ENCODE results near the gene FBXL7.

FBXL7 gene

DNA sequence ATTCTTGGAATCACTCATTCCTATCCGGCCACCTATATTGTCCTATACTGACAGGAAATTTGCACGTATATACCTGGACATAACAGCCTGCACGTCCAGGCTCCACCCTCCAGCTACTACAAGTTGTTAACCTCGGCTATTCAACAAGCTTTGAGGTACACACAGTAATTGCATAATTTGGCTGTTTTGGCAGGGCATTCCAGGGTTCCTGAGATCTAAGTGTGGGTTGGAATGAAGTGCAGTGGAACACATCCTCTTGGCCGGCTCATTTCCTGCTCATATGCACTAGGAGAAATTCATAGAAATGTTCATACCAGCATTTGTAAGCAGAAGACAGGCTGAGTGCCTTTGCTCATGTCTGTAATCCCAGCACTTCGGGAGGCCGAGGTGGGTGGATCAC, 222.3 kb downstream of the FBXL7 start:
- ATAC-seq: no peak
- H3K9me3 Mint-ChIP-seq: peaks cover 3% of the 10 kb centered on the region
- no peak overlapping the region for H3K27ac Mint-ChIP-seq
- H3K4me1 Mint-ChIP-seq: no peaks in the 10 kb centered on the region
- no peak for DNase-seq (ENCODE audit: low spot score in 2 of 2)
- H3K36me3 Mint-ChIP-seq: no peaks in the 10 kb centered on the region
- H3K4me3 Mint-ChIP-seq: no peak overlapping the region

DNA sequence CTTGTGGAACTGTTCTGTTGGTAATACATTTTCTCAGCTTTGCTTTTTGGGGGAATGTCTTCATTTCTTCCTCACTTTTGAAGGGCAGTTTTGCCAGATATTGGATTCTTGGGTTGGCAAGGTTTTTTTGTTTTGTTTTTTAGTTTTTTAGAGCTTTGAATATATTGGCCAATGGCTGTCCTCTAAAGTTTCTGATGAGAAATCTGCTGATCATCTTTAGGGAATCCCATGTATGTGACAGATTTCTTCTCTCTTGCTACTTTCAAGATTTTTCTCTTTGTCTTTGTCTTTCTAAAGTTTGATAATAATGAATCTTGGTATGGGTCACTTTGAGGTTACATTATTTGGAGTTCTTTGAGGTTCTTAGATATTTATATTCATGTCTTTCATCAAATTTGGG, 227.4 kb downstream of the FBXL7 start:
- no peak overlapping the region for H3K4me3 Mint-ChIP-seq
- H3K4me1 Mint-ChIP-seq: no peaks in the 10 kb centered on the region
- H3K36me3 Mint-ChIP-seq: no peaks in the 10 kb centered on the region
- H3K27ac Mint-ChIP-seq: no peak overlapping the region
- ATAC-seq (no peak), DNase-seq (ENCODE audit: low spot score in 2 of 2) (no peak)
- H3K9me3 Mint-ChIP-seq: peaks cover 7% of the 10 kb centered on the region

DNA sequence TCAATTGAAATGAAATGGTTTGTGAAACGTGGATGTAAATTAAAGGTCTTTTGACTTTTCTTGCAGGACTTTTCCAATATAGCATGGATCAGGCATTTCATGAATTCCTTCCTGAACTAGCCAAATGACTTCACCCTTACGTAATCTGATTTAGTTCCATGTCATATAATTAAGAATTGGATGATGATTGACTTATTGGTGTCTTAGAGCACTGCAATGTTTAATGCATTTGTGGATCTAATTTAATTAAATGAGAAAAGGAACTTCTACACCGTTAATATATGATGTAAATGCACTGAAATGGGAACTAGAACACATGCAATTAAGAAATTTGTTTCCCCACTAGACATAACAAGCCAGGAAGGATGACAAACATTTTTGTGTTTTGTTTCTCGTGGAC, 228.8 kb downstream of the FBXL7 start:
- Mint-ChIP-seq H3K4me3 (no peak overlapping the region), H3K36me3 (no peaks in the 10 kb centered on the region), H3K9me3 (peaks cover 7% of the 10 kb centered on the region), H3K27ac (no peak overlapping the region), H3K4me1 (no peaks in the 10 kb centered on the region)
- DNase-seq (ENCODE audit: low spot score in 2 of 2) (no peak), ATAC-seq (no peak)

DNA sequence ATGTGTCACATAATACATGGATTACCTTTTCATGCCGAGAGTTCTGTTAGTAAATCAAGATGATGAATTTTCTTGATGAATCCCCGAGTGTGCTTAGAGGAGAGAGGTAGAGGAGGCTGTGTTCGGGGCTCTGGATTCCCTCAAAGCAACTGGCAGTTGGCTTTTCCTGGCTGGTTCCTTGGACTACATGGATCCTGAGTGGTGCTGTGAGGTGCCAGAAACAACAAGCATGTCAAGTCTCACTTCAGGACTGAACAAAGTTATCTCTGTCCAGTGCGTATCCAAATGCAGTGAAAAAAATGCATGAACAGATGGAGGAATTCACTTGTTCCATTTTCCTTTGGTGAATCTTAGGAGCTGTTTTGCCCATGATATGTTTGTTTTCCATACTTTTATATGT, 231.7 kb downstream of the FBXL7 start:
- H3K4me3 Mint-ChIP-seq: no peak overlapping the region
- no peaks in the 10 kb centered on the region for H3K4me1 Mint-ChIP-seq
- H3K27ac Mint-ChIP-seq: no peak overlapping the region
- H3K9me3 Mint-ChIP-seq: peaks cover 16% of the 10 kb centered on the region
- ATAC-seq (no peak), DNase-seq (ENCODE audit: low spot score in 2 of 2) (no peak)
- H3K36me3 Mint-ChIP-seq: no peaks in the 10 kb centered on the region

DNA sequence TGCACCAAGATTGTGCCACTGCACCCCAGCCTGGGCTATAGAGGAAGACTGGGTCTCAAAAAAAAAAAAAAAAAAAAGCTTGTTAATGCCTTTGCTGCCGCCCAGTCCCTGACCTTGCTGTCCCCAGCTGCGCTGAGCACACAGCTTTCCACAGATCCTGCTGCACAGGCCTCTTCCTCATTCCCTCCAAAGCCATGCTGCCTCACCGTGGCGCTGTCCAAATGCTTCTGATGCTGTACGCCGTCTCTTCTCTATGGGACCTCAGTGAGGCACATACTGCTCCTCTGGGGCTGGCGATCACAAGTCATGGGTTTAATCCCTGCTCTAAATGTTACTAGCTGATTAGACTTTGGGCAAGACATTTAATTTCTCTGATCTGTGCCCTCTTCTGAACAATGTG, 234.1 kb downstream of the FBXL7 start:
- no peak for DNase-seq (ENCODE audit: low spot score in 2 of 2)
- H3K9me3 Mint-ChIP-seq: peaks cover 15% of the 10 kb centered on the region
- no peak overlapping the region for H3K4me3 Mint-ChIP-seq
- H3K27ac Mint-ChIP-seq: no peak overlapping the region
- H3K4me1 Mint-ChIP-seq: no peaks in the 10 kb centered on the region
- H3K36me3 Mint-ChIP-seq: no peaks in the 10 kb centered on the region
- no peak for ATAC-seq

DNA sequence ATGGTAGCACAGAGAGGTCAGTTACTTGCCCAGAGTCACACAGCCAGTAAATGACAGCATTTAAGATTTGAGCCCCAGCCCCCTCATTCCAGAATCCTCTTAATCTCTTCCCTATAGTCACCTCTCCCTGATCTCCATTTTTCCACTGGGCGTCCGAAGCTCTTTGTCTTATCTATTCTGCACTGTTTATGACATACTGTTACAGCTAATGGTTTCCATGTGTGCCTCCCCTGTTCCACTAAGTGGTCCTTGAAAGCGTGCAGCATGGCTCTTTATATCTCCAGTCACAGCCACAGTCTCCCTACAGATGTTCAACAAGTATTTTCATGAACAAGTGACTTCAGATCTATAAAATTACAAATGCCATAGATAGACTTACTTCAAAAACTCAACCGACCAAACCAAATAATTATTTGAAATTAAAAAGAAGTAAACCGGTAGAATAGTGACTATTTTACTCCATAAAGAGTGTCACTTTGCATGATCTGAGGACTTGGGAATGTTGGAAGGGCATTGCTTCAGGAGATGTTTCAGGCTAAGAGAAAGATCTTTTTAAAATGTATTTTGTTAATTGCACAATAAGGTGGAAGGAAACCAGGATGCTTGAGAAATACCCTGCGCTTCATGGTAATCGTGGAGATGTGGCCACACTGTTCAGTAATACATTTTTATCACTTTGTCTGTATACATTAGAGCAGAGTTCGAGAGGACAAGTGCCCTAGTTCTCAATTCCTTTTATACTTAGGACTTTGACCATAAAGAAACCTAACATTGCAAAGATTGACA, 237.2 kb downstream of the FBXL7 start:
- H3K36me3 Mint-ChIP-seq: no peaks in the 10 kb centered on the region
- H3K4me1 Mint-ChIP-seq: no peaks in the 10 kb centered on the region
- H3K27ac Mint-ChIP-seq: no peak overlapping the region
- no peak for DNase-seq (ENCODE audit: low spot score in 2 of 2)
- no peak for ATAC-seq
- H3K4me3 Mint-ChIP-seq: no peak overlapping the region
- peaks cover 27% of the 10 kb centered on the region for H3K9me3 Mint-ChIP-seq

DNA sequence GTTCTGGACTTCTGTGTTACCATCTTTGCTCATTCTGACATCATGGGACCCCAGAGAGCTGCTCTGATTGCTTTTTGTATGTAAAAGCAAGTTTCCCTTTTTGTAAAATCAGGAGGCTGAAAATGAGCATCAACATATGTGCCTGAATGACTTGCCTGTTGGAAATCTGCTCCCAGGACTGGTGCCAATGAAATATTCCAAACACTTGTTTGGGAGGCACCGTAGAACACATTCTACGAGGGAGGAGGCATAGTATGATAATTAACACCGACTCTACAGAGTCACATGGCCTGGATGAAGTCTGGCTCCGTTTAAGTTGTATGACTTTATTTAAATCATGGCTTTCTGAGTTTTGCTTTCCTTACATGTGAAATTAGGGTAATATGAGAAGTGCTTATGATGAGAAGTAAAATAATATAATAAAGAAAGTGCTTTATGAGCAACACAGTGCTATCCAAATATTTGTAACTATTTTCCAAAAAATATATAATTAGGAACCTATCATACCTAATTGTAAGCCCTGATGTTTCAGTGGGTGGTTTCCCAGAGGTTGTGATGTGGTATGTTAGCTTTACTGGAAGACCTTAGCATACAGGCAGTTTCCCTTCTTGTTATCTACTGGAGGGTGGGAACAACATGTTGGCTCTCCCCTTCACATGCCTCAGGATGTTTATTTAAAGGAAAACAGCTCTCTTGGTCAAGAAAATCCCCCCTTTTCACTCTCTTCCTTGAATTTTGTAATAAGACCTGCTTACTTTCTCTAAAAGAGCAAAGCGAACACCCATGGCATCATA, 238.1 kb downstream of the FBXL7 start:
- Mint-ChIP-seq H3K27ac (no peak overlapping the region), H3K4me1 (no peaks in the 10 kb centered on the region), H3K4me3 (no peak overlapping the region), H3K9me3 (peaks cover 32% of the 10 kb centered on the region), H3K36me3 (no peaks in the 10 kb centered on the region)
- ATAC-seq (no peak), DNase-seq (ENCODE audit: low spot score in 2 of 2) (no peak)

DNA sequence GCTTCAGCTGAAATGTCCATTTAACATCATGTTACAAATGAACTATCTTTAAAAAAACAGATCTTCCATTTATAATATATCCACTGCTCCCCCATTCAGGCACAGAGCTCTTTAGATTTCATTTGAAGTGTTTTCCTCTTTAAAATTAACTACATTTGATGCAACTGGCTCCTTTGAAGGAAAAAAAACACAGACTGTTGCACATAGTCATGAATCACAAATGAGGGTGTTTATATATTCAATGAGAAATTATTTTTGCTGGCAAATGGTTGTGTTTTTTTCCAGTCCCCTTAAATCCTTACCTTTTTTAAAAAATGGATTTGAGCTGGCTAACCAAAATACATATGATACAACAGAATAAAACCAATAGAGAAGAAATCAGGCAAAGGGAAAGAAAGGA, 240.4 kb downstream of the FBXL7 start:
- Mint-ChIP-seq H3K27ac (no peak overlapping the region), H3K9me3 (peaks cover 29% of the 10 kb centered on the region)

DNA sequence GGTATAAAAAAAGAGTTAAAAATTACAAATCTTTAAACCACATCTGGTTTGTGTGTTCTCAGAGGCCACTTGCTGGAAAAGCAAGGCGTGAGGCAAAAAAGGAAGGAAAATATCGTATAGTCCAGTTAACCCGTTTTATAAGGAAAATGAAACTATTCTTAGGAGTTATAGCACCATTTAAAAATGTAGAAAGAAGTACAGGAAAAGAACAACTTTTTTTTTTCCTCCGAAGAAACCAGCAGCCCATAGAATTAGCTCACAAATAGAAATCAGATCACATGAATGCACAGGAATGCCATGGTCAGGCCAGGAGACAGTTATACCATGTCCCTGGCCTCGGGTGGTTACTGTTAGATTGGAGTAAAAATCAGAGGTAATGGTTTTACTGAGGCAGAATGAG, 241.6 kb downstream of the FBXL7 start:
- Mint-ChIP-seq H3K36me3 (no peaks in the 10 kb centered on the region), H3K4me1 (no peaks in the 10 kb centered on the region), H3K9me3 (peaks cover 31% of the 10 kb centered on the region), H3K27ac (no peak overlapping the region), H3K4me3 (no peak overlapping the region)
- DNase-seq (ENCODE audit: low spot score in 2 of 2) (no peak), ATAC-seq (no peak)

More for the DNA sequence above, 240.4 kb downstream of the FBXL7 start:
- Mint-ChIP-seq H3K4me1 (no peaks in the 10 kb centered on the region), H3K36me3 (no peaks in the 10 kb centered on the region), H3K4me3 (no peak overlapping the region)
- no peak for DNase-seq (ENCODE audit: low spot score in 2 of 2)
- no peak for ATAC-seq

DNA sequence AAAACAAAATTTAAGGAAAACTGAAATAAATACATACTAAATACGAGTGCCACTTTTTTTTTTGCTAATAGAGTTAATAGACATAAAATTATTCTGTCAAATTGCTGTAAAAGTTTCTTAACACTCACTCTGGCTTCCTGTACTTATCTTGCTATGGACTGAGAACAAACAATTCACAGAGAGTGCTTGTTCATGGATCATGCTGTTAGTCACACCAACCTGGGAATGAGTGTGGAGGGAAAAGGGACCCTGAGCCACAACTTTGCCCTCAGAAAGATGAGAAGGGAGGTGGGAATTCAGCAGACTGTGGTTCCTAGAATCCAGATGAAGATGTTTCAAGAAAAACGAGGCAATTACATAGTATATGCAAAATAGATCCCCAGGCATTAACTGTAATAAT, 246.9 kb downstream of the FBXL7 start:
- ATAC-seq (no peak), DNase-seq (ENCODE audit: low spot score in 2 of 2) (no peak)
- Mint-ChIP-seq H3K4me1 (no peaks in the 10 kb centered on the region), H3K9me3 (peaks cover 18% of the 10 kb centered on the region), H3K36me3 (no peaks in the 10 kb centered on the region), H3K4me3 (no peak overlapping the region), H3K27ac (no peak overlapping the region)

DNA sequence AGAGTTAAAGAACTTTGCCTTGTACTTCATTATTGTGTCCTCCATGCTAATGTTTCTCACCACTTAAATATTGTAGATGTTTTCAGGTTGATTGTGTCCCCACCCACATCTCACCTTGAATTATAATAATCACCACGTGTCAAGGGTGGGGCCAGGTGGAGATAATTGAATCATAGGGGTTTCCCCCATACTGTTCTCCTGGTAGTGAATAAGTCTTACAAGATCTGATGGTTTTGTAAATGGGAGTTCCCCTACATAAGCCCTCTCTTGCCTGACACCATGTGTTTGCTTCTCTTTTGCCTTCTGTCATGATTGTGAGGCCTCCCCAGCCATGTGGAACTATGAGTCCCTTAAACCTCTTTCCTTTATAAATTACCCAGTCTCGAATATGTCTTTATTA, 248.3 kb downstream of the FBXL7 start:
- DNase-seq (ENCODE audit: low spot score in 2 of 2) (no peak), ATAC-seq (no peak)
- no peak overlapping the region for H3K4me3 Mint-ChIP-seq
- H3K4me1 Mint-ChIP-seq: no peaks in the 10 kb centered on the region
- H3K36me3 Mint-ChIP-seq: no peaks in the 10 kb centered on the region
- H3K9me3 Mint-ChIP-seq: peaks cover 11% of the 10 kb centered on the region
- H3K27ac Mint-ChIP-seq: no peak overlapping the region

DNA sequence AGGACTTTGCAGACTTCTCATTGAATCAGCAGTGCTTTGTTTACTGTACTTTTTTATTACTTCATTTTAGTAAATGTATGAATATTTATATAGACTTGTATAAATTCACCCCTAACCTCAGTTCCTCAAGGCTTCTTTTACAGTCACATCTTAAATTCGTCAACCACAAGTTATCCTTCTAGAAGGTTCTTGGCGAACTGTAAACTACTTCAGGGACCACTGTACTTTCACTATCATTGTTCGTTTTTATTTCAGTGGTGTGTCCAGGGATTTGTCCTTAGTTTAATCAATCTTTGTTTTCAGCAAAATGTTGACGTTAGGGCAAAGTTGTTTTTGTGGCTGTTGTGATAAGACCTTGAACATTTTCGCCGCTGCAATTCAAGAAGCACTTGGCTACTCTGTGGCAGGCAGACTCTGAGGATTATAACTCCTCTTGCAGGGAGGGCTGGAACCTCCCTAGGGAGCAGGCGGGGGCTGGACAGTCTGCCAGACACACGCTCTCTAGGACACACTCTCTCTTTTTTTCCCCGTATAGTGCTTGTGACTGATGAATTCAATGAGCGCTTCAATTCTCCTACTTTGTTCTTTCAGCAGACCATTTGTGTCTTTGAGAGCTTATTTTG, 252.8 kb downstream of the FBXL7 start:
- H3K36me3 Mint-ChIP-seq: no peaks in the 10 kb centered on the region
- no peak overlapping the region for H3K27ac Mint-ChIP-seq
- no peak for DNase-seq (ENCODE audit: low spot score in 2 of 2)
- no peak for ATAC-seq
- no peak overlapping the region for H3K4me3 Mint-ChIP-seq
- no peaks in the 10 kb centered on the region for H3K9me3 Mint-ChIP-seq
- no peaks in the 10 kb centered on the region for H3K4me1 Mint-ChIP-seq

DNA sequence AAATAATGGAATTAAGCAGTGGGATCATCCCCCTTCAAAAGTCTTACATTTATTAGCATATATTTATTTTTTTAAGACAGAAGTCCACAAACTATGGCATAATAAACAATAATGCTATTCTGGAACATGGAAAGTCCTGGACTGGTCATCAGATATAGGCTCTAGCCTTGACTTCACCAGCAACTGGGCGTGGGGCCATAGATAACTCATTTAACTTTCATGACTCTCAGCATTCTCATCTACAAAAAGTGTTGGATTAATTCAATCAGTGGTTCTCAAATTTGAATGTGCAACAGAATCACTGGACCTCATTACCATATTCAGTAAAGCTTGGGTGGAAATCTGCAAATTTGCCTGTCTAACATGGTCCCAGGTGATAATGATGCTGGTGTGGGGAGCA, 253.8 kb downstream of the FBXL7 start:
- no peak for ATAC-seq
- DNase-seq (ENCODE audit: low spot score in 2 of 2): no peak

DNA sequence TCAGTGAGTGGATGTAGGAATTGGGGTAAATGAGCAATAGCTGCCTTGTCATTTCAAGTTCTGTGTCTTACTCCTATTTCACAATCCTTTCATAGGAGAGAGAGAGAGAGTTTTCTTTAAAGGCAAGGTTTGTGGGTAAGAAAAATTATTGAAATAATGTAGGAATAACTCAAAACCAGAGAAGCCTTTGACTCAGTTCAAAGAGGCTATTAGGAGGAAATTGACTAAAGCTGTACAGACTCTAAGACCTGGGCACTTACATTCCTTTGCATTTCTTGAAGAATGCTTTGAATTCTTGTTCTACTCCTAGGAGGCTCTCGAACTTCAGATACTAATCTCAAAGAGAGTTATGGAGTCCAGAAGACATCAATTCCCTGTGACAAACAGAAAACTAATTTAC, 257.1 kb downstream of the FBXL7 start:
- no peaks in the 10 kb centered on the region for H3K36me3 Mint-ChIP-seq
- DNase-seq (ENCODE audit: low spot score in 2 of 2) (no peak), ATAC-seq (no peak)
- H3K27ac Mint-ChIP-seq: no peak overlapping the region
- no peaks in the 10 kb centered on the region for H3K4me1 Mint-ChIP-seq
- no peaks in the 10 kb centered on the region for H3K9me3 Mint-ChIP-seq
- no peak overlapping the region for H3K4me3 Mint-ChIP-seq

More for the DNA sequence above, 253.8 kb downstream of the FBXL7 start:
- Mint-ChIP-seq H3K4me1 (no peaks in the 10 kb centered on the region), H3K4me3 (no peak overlapping the region), H3K9me3 (no peaks in the 10 kb centered on the region), H3K27ac (no peak overlapping the region), H3K36me3 (no peaks in the 10 kb centered on the region)

DNA sequence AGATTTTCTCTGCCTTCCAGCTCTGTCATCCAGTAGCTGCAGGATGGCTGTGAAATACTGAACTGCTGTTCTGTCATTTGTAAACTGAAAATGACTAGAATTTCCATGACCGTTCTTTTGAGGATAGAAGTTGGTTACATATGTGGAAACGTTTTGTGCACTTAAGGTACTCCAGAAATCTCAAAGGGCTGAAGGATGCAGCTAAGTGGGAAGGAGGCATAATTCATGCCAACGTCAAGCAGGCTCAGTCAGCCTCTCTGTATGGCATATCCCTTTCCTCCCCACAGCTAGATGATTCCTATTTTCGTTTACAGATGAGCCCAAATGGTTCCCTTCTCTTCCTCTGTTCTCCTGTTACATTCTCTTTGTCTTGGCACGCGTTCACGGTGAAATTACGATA, 257.6 kb downstream of the FBXL7 start:
- H3K9me3 Mint-ChIP-seq: no peaks in the 10 kb centered on the region
- H3K4me1 Mint-ChIP-seq: no peaks in the 10 kb centered on the region
- H3K36me3 Mint-ChIP-seq: no peaks in the 10 kb centered on the region
- ATAC-seq (no peak), DNase-seq (ENCODE audit: low spot score in 2 of 2) (no peak)
- H3K4me3 Mint-ChIP-seq: no peak overlapping the region
- H3K27ac Mint-ChIP-seq: no peak overlapping the region

DNA sequence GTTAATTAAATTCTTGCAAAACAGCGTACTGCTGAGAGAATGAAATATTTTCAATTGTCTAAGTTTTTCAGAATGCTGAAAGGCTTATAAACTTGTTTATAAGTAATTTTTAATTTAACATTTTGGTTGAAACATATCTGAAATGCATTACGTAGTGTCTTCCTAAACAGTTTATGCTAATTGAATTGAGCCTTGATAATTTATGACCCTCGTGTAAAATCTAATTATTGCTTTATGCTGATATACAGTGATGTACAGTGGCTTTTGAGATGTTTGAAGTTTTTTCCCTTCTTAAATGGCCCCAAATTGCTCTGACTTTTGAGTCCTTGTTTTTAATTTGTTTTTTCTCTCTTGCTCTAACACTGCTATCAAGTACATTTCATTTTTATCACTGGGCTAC, 262.7 kb downstream of the FBXL7 start:
- no peaks in the 10 kb centered on the region for H3K36me3 Mint-ChIP-seq
- no peak overlapping the region for H3K27ac Mint-ChIP-seq
- no peaks in the 10 kb centered on the region for H3K4me1 Mint-ChIP-seq
- no peak overlapping the region for H3K4me3 Mint-ChIP-seq
- H3K9me3 Mint-ChIP-seq: peaks cover 15% of the 10 kb centered on the region
- ATAC-seq (no peak), DNase-seq (ENCODE audit: low spot score in 2 of 2) (no peak)

Measured in stimulated activated effector memory CD8-positive, alpha-beta T cell treated with anti-CD3 and anti-CD28 coated beads, Interleukin-12 subunit alpha, Interleukin-12 subunit beta, amount 100 ng/mL, for 72 hours (primary cell).